GM18870 (cell line): Measurements from ENCODE around the gene TBX15.
"Not testable (repeated sequence)": the region's sequence is repeated elsewhere in the genome, so short reads cannot be mapped to it uniquely, and the experiment has no call there.

ENCODE experiments used
- ATAC-seq: cut with Tn5 transposase; IDR thresholded peaks from one replicate; pipeline ENCODE4 v1.9.1; 2021; ENCODE audit warnings: moderate library complexity; ENCODE audit not compliant: unreplicated experiment

The TBX15 gene

DNA sequence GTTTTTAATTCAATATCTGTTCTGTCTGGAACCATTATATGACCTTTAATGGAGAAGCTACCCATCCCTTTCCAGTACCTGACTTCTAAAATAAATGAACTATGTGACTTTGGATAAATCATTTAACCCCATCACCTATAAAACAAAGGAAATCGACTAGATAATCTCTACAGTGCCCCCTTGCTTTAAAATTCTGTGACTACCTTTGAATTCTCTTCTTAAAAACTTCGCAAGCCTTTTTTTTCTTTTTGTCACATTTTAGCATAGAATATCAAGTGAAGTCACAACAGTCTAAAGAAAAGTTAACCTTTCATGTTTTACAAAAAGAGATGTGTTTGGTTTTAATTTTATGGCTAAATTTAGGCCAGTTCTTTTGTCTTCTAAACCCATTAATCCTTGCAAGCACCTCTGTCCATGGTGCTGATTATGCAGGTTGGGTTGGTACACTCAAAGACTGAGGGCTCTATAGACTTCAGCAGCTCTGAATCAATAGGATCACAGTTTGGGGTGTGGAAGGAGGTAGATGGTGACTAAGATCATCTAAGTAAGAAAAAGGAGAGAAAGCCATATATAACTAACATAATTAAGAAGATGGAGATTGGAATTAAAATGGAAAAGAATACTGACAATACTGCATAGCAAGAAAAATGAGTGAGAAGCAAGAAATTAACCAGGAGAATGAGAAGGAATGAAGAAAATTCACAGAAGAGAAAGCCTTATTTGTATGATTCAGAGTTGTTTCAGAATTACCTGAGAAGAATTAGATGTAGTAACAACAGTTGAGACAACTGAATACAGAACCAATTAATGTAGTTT is 59.2 kb downstream of the TBX15 start:
- no peak for ATAC-seq

- ATAC-seq = no peak
Measured at GRCh38 chr1:118927427-118928187, 60.5 kb downstream of the TBX15 start.

DNA sequence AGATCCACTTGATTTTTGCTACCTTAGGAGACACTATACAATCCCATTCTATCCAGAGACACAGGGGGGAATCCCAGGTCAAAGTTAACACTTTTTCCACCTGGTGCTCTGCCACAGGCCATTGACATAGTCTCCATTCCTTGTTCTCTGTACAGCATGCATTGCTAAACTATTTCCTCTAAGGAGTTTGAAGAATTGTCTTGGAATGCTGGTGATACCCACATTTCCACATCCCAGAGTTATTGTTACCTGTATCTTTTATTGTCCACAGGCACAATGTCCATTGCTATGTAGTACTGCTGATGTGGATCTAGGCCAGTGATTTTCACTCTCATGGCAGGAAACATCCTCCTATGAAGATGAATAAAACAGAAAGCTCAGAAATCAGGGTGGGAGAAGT is 61.9 kb downstream of the TBX15 start:
- no peak for ATAC-seq

DNA sequence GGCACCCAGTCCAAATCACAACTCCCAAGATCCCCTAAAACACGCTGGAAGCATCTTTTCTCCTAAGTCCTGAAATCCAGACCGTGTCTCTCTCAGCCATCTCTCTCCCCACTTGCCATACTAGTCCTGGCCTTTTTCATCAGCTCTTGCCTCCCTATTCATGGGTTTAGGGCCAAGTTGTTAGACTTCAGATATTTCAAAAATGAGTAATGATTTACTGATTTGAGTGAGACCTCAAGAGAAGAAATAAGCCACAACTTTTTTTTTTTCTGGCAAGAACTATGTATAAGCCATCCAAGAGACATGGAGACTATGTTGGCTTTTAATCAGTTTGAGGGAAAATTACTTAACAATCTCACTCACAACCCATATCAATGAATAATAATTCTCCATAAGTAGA is 62.5 kb downstream of the TBX15 start:
- ATAC-seq = no peak

- no peak for ATAC-seq
Measured at GRCh38 chr1:118923319-118923718, 64.8 kb downstream of the TBX15 start.

DNA sequence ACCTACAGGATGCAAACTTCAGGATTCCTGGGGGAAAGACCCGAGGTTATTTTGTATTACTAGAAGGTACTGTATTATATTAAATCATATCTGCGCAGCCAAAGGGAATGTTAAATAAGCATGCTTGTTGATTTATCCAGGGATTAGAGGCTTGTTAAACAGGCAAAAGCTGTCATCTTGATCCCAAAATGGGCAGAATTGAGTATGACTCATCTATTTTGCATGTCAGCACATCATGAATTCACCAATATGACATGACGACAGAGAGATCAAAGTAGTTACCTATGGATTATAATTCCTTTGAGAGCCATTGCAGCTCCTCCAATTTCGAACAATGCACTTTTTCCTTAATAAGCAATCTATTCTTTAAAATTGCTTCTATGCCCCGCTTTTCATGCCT is 66.1 kb downstream of the TBX15 start:
- ATAC-seq = no peak

DNA sequence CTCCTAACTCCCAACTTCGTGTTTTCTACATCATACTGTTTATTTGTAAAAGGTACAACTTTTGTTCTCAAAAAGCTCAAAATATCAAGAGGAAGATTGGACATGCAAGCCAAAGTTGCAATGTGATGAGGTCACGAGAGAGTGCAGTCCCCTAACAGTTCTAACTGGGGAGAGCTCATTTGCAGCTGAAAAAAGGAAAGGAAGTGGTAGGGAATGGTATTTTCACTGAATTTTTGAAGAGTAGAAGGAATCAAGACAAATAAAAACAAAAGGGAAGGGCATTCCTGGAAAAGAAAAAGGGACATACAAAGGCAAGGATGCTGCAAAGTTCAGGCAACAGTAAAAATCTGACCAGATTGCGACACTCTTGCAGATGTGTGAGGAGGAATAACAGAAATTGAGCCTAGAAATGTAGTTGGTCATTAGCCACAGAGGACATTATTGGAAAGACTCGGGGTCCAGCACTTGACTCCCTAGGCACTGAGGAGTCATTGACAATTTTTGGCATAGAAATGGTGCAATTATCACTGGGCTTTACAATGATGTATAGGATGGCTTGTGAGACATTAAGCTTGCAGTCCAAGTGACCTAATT is 67.9 kb downstream of the TBX15 start:
- ATAC-seq = no peak

- ATAC-seq = no peak
Measured at GRCh38 chr1:118918940-118919259, 69.2 kb downstream of the TBX15 start.

GRCh38 chr1:118918230-118918939 is 69.8 kb downstream of the TBX15 start:
- ATAC-seq = peak; percentile 63

DNA sequence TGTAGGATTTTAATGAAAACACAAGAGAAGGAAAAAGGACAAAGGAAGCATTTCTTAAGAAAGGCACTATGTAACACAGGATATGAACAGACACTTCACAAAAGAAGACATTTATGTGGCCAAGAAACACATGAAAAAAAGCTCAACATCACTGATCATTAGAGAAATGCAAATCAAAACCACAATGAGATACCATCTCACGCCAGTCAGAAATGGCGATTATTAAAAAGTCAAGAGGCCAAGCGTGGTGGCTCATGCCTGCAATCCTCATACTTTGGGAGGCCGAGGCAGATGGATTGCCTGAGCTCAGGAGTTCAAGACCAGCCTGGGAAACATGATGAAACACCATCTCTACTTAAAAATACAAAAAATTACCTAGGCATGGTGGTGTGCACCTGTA is 71.8 kb downstream of the TBX15 start:
- ATAC-seq = not testable (repeated sequence)

- ATAC-seq = peak; percentile 49
Measured at GRCh38 chr1:118914379-118915161, 73.6 kb downstream of the TBX15 start.

DNA sequence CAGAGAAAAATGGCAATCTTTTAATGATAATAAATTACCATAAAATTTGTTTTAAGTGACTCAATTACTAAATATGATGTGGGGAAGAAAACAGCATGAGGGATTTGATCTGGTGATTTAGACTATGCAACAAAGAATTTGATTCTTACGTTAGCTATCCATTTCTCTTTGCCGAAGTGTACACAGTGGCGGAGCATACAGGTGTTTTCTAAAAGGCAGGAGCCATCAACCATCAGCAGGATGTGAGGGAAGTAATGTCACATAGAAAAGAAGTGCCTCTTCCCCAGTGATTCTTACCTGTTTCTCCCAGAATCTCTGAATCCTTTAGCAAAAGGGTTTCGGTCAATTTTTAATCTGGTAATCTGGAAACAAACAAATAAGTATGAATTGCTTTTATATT is 74.3 kb downstream of the TBX15 start:
- ATAC-seq = no peak

DNA sequence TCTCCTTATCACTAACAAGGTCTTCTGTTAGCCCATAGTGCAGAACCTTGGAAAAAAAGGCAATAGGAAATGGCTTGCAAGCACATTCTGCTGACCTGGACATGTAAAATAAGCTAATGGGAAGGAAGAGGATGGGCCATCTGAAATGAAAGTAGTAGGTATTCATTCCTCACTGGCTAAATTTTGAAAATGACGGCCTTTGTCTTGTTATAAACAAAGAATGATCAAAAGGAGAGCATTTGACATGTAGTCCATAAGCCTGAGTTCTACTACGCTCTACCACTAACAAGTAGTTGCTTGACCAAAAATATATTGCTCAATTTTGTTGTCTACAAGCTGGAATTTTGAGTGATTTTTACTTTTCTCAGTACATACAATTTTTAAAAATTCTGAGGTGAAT is 75.6 kb downstream of the TBX15 start:
- no peak for ATAC-seq

DNA sequence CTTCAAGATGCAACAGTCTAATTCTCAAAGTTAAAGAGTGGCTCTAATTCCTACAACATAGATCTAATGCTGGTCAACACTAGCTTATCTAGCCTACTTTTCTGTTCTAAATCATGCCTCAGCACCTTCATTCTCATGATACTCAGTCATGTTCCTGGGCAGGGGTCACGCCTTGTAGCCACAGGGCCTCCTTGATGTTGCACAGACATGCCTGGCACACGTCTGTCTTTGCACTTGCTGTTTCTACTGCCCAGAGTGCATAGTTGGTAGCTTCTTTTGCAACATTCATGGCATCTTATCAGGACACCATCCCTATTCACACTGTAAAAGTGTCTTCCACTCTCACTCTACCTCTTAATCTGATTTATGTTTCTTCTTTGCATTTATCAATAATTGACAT is 76.6 kb downstream of the TBX15 start:
- ATAC-seq = no peak

GRCh38 chr1:118907466-118907865 is 80.7 kb downstream of the TBX15 start:
- ATAC-seq = no peak

- no peak for ATAC-seq
Measured at GRCh38 chr1:118905671-118906070, 82.5 kb downstream of the TBX15 start.

DNA sequence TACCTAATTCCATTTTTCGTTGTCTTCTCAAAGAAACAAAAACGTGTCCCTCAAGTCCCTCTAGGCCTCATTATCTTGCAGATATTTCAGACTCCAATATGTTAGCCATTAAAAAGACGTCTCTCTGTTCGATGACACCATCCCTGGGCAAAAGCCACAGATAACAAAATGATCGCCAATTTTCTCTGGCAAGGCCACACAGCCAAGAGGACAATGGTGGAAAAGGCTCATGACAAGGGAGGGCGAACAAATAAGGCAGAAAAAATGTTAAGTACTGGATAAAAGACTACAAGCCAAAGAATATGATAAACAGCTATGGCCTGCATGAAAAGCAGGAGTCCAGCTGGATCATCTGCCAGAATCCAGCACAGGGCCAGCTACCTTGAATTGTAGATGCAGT is 82.9 kb downstream of the TBX15 start:
- no peak for ATAC-seq

- no peak for ATAC-seq
Measured at GRCh38 chr1:118902711-118903191, 85.4 kb downstream of the TBX15 start.

DNA sequence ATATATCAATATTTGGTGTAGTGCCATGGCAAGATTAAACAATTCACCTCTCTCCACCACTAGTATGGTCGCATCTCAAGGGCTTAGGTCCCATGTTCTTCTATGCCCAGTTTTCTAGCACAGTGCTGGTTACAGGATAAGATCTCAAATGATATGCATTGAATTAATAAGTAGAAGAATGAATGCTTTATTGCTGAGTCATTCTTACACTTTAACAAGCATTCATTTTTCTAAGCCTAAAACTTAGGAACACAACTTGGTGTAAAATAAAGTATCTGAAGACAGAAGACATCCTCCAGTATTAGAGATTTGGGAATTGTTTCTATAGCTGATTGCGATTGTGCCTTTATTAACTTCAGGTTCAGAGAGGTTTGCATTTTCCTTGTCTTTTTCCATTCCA is 85.8 kb downstream of the TBX15 start:
- no peak for ATAC-seq

- ATAC-seq = no peak
Measured at GRCh38 chr1:118900643-118901440, 87.3 kb downstream of the TBX15 start.
